ENCODE results near the gene SELENOO. TPM values are rescaled to one million over a fixed set of nuclear protein-coding genes. Genes with fewer than 3 reads are reported as not detected.
A peak's percentile ranks its signal among the peaks of the same experiment; 100 is the strongest.

Gene SELENOO, protein sequence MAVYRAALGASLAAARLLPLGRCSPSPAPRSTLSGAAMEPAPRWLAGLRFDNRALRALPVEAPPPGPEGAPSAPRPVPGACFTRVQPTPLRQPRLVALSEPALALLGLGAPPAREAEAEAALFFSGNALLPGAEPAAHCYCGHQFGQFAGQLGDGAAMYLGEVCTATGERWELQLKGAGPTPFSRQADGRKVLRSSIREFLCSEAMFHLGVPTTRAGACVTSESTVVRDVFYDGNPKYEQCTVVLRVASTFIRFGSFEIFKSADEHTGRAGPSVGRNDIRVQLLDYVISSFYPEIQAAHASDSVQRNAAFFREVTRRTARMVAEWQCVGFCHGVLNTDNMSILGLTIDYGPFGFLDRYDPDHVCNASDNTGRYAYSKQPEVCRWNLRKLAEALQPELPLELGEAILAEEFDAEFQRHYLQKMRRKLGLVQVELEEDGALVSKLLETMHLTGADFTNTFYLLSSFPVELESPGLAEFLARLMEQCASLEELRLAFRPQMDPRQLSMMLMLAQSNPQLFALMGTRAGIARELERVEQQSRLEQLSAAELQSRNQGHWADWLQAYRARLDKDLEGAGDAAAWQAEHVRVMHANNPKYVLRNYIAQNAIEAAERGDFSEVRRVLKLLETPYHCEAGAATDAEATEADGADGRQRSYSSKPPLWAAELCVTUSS
- polyA plus RNA-seq (2013, experiment 1 of 2), result 13.6 TPM
- polyA plus RNA-seq (2013, experiment 2 of 2), result 12.6 TPM

DNA sequence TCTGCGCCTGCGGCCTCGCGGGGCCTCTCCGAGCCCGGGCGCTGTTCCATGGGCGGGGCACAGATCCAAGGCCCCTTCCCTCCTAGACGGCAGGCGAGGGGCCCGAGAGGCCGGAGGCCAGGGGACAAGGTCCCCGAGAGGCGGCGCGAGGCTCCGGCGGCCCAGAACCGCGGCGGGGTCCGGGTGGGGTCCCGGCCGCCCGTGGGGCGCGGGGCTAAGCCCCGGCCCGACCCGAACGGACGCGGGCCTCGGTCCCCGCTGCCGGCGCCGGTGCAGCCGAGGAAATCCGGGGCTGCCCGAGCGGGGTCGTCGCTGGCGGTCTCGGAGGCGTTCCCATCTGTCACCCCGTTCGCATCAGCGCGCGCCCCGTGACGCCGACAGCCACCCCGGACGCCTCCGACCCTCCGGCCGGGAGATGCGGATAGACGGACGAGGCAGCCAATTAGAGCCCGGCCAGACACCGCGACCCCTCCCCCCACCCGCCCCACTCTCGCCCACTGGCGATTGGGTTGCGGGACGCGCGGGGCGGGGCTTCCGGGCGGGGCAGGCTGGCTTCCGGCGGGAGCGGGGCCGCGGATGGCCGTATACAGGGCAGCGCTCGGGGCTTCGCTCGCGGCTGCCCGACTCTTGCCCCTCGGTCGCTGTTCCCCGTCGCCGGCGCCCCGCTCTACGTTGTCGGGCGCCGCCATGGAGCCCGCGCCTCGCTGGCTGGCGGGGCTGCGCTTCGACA is at the start of gene SELENOO:
Gene SELENOO, plus strand, starts transcription at position 551 of the 730 bp plus-strand sequence. Its CDS starts 26 bp downstream, at position 577.
- WGBS, result 0% methylated on average over 42 of the region's 105 CpGs
- H3K4ac ChIP-seq (ENCODE audit: low read depth in 1 of 2, low read length in 2 of 2), result peak within 1 kb of the TSS; percentile 76 to 85
- H3K9me3 ChIP-seq (ENCODE audit: control insufficient read depth, low read length), result no peaks in the 10 kb centered on the region

DNA sequence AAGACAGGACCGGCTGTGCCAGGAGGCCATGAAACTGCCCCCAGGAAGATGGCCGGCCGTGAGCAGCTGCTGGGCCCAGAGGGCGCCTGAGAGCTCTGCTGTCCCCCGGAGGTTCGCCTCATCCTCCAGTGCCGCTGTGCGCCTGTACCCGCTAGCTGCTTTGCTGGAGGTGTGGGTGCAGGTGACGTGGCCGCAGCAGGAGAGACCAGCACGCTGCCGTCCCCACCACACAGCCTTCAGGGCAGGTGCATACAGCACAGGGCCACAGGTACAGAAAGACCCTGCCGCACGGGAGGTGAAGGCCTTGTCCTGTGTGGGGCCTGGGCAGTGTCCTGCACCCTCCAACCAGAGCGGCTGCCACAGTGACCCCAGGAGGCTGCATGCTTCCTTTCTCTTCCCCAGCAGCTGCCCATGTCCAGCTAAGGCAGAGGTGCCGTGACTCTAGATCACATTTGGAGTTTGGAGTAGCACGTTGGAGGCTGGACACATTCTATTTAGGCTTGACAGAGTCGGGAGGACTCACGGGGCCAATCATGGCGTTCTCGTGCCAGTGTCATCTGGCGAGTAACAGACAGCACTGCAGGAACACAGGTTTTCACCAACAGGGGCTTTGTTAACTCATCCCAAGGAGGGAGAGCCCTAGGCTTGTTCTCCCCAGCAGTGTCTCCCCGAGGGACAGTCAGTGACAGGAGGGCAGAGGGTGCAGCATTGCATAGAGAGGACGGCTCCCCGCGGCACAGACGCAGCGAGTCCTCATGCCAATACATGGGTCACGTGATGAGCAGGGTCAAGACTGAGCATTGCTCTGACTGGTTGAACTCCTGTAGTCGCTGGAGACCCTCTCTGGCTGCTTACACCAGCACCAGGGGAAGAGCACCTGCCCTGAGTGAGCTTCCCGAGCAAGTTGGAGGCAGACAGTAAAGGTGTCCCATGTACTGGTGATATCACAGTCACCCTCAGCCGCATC is 49.0 kb upstream of the SELENOO start:
- no peak overlapping the region for H3K4me3 ChIP-seq (ENCODE audit: insufficient read depth in 1 of 2, low read depth in 1 of 2, low read length in 2 of 2)
- no peaks in the 10 kb centered on the region for H3K79me1 ChIP-seq (replicated peaks; ENCODE audit: low read length, poor library complexity, severe bottlenecking)
- H3K27me3 ChIP-seq (ENCODE audit: control insufficient read depth in 1 of 2, insufficient read depth in 1 of 2, low read length in 2 of 2), result peaks cover 20 to 29% of the 10 kb centered on the region in 2 experiments
- no peak overlapping the region for H3K4me2 ChIP-seq (ENCODE audit: low read length, poor library complexity, severe bottlenecking)
- no peak overlapping the region for H4K8ac ChIP-seq (ENCODE audit: low read length)
- H3K14ac ChIP-seq (ENCODE audit: low read length in 2 of 2), result no peak overlapping the region
- no peaks in the 10 kb centered on the region for H3K9me3 ChIP-seq (ENCODE audit: control insufficient read depth, low read length)
- H3K4ac ChIP-seq (ENCODE audit: low read depth in 1 of 2, low read length in 2 of 2), result no peak overlapping the region
- H3K27ac ChIP-seq (ENCODE audit: low read length, poor library complexity, severe bottlenecking), result no peak overlapping the region
- H2AFZ ChIP-seq (ENCODE audit: low read depth, low read length), result no peak overlapping the region
- DNase-seq, result no peak
- H3K23ac ChIP-seq (ENCODE audit: low read length in 2 of 2), result no peak overlapping the region
- no peak overlapping the region for H2AK5ac ChIP-seq (ENCODE audit: low read length, severe bottlenecking)
- no peak overlapping the region for H3K9ac ChIP-seq (ENCODE audit: low read length)
- no peak overlapping the region for H2BK5ac ChIP-seq (ENCODE audit: low read depth, low read length, poor library complexity, severe bottlenecking)
- no peaks in the 10 kb centered on the region for H3K36me3 ChIP-seq (ENCODE audit: control insufficient read depth in 1 of 2, insufficient read depth in 2 of 2, low read depth in 1 of 2, low read length in 2 of 2)
- peaks cover 9% of the 10 kb centered on the region for H3K4me1 ChIP-seq (ENCODE audit: control insufficient read depth, insufficient read depth, low read depth, low read length)
- no peak overlapping the region for H3K18ac ChIP-seq (ENCODE audit: low read depth in 1 of 2, low read length in 2 of 2)
- no peak overlapping the region for H2BK12ac ChIP-seq (ENCODE audit: low read length in 2 of 2)
- no peak overlapping the region for H2BK120ac ChIP-seq (ENCODE audit: low read depth, low read length)
- 85% methylated on average over 33 of the region's 33 CpGs for WGBS
- no peak overlapping the region for H4K91ac ChIP-seq (ENCODE audit: low read length)
- H2BK15ac ChIP-seq (ENCODE audit: low read depth, poor library complexity, severe bottlenecking), result no peak overlapping the region

More for the DNA sequence above, at the start of gene SELENOO:
- Histone ChIP-seq H3K4me3 (ENCODE audit: insufficient read depth in 1 of 2, low read depth in 1 of 2, low read length in 2 of 2) (peak within 1 kb of the TSS; percentile 88 to 93), H2BK12ac (ENCODE audit: low read length in 2 of 2) (peak within 1 kb of the TSS in 1 of 2 experiments; percentile 23), H3K14ac (ENCODE audit: low read length in 2 of 2) (peak within 1 kb of the TSS; percentile 59 to 75), H3K4me1 (ENCODE audit: control insufficient read depth, insufficient read depth, low read depth, low read length) (peaks cover 19% of the 10 kb centered on the region), H3K4me2 (ENCODE audit: low read length, poor library complexity, severe bottlenecking) (peak within 1 kb of the TSS; percentile 98), H3K23ac (ENCODE audit: low read length in 2 of 2) (peak within 1 kb of the TSS in 1 of 2 experiments; percentile 84), H3K9ac (ENCODE audit: low read length) (peak within 1 kb of the TSS; percentile 85), H2BK120ac (ENCODE audit: low read depth, low read length) (no peak within 1 kb of the TSS), H3K27ac (ENCODE audit: low read length, poor library complexity, severe bottlenecking) (no peak within 1 kb of the TSS), H3K27me3 (ENCODE audit: control insufficient read depth in 1 of 2, insufficient read depth in 1 of 2, low read length in 2 of 2) (no peaks in the 10 kb centered on the region), H2BK5ac (ENCODE audit: low read depth, low read length, poor library complexity, severe bottlenecking) (no peak within 1 kb of the TSS), H4K8ac (ENCODE audit: low read length) (peak within 1 kb of the TSS; percentile 88), H2AK5ac (ENCODE audit: low read length, severe bottlenecking) (no peak within 1 kb of the TSS), H4K91ac (ENCODE audit: low read length) (peak within 1 kb of the TSS; percentile 93), H3K18ac (ENCODE audit: low read depth in 1 of 2, low read length in 2 of 2) (peak within 1 kb of the TSS; percentile 65 to 66), H2BK15ac (ENCODE audit: low read depth, poor library complexity, severe bottlenecking) (peak within 1 kb of the TSS; percentile 64), H2AFZ (ENCODE audit: low read depth, low read length) (peak within 1 kb of the TSS; percentile 81), H3K36me3 (ENCODE audit: control insufficient read depth in 1 of 2, insufficient read depth in 2 of 2, low read depth in 1 of 2, low read length in 2 of 2) (peaks cover 24 to 42% of the 10 kb centered on the region in 2 experiments), H3K79me1 (replicated peaks; ENCODE audit: low read length, poor library complexity, severe bottlenecking) (peaks cover 31% of the 10 kb centered on the region)
- DNase-seq, result peak; percentile 87

- no peak overlapping the region for H2AFZ ChIP-seq (ENCODE audit: low read depth, low read length)
These were observed 47.6 kb upstream of the SELENOO start for GRCh38 chr22:50153056-50153755.

More at GRCh38 chr22:50153056-50153755, 47.6 kb upstream of the SELENOO start:
- peaks cover 9% of the 10 kb centered on the region for H3K4me1 ChIP-seq (ENCODE audit: control insufficient read depth, insufficient read depth, low read depth, low read length)
- H3K79me1 ChIP-seq (replicated peaks; ENCODE audit: low read length, poor library complexity, severe bottlenecking), result no peaks in the 10 kb centered on the region
- no peak for DNase-seq
- H2BK120ac ChIP-seq (ENCODE audit: low read depth, low read length), result no peak overlapping the region
- H3K4me3 ChIP-seq (ENCODE audit: insufficient read depth in 1 of 2, low read depth in 1 of 2, low read length in 2 of 2), result no peak overlapping the region
- H3K18ac ChIP-seq (ENCODE audit: low read depth in 1 of 2, low read length in 2 of 2), result no peak overlapping the region
- no peak overlapping the region for H3K23ac ChIP-seq (ENCODE audit: low read length in 2 of 2)
- H2BK12ac ChIP-seq (ENCODE audit: low read length in 2 of 2), result no peak overlapping the region
- no peaks in the 10 kb centered on the region for H3K9me3 ChIP-seq (ENCODE audit: control insufficient read depth, low read length)
- H3K14ac ChIP-seq (ENCODE audit: low read length in 2 of 2), result no peak overlapping the region
- H2BK5ac ChIP-seq (ENCODE audit: low read depth, low read length, poor library complexity, severe bottlenecking), result no peak overlapping the region
- no peak overlapping the region for H4K8ac ChIP-seq (ENCODE audit: low read length)
- no peak overlapping the region for H4K91ac ChIP-seq (ENCODE audit: low read length)
- H2AK5ac ChIP-seq (ENCODE audit: low read length, severe bottlenecking), result no peak overlapping the region
- H3K4me2 ChIP-seq (ENCODE audit: low read length, poor library complexity, severe bottlenecking), result no peak overlapping the region
- no peak overlapping the region for H3K27ac ChIP-seq (ENCODE audit: low read length, poor library complexity, severe bottlenecking)
- H3K27me3 ChIP-seq (ENCODE audit: control insufficient read depth in 1 of 2, insufficient read depth in 1 of 2, low read length in 2 of 2), result peaks cover 31 to 41% of the 10 kb centered on the region in 2 experiments
- H3K36me3 ChIP-seq (ENCODE audit: control insufficient read depth in 1 of 2, insufficient read depth in 2 of 2, low read depth in 1 of 2, low read length in 2 of 2), result peaks cover 0 to 3% of the 10 kb centered on the region in 2 experiments
- H3K4ac ChIP-seq (ENCODE audit: low read depth in 1 of 2, low read length in 2 of 2), result no peak overlapping the region
- H2BK15ac ChIP-seq (ENCODE audit: low read depth, poor library complexity, severe bottlenecking), result no peak overlapping the region
- 88% methylated on average over 25 of the region's 25 CpGs for WGBS
- no peak overlapping the region for H3K9ac ChIP-seq (ENCODE audit: low read length)
